Neural progenitor cell (in vitro differentiated cells): ENCODE data around the gene EPGN. TPM values are rescaled to one million over a fixed set of nuclear protein-coding genes. Genes with fewer than 3 reads are reported as not detected.

ENCODE experiments used
- DNase-seq: peaks from one replicate; pipeline ENCODE4 v3.0.0-alpha.2; 2016; ENCODE audit warnings: low spot score
- H2AFZ ChIP-seq: fragments of 200-600 bp; sonication (generic); replicated peaks from 2 replicates; pipeline ENCODE4 v1.6.1; 2016; ENCODE audit warnings: antibody characterized with exemption
- H3F3A ChIP-seq: fragments of 200-600 bp; sonication (generic); 2 replicates; pipeline ENCODE4 v1.6.1; 2016; ENCODE audit warnings: antibody characterized with exemption, low read depth
- H3K27ac ChIP-seq: fragments of 200-600 bp; sonication (generic); 2 replicates; pipeline ENCODE4 v1.5.1; 2016; ENCODE audit warnings: mild to moderate bottlenecking
- H3K27me3 ChIP-seq: fragments of 200-600 bp; sonication (generic); 2 replicates; pipeline ENCODE4 v1.6.1; 2016; ENCODE audit warnings: mild to moderate bottlenecking, moderate library complexity
- H3K36me3 ChIP-seq: fragments of 200-600 bp; sonication (generic); 2 replicates; pipeline ENCODE4 v1.5.1; 2016
- H3K4me1 ChIP-seq: fragments of 200-600 bp; sonication (generic); 2 replicates; pipeline ENCODE4 v1.6.1; 2016; ENCODE audit warnings: mixed run types
- H3K4me2 ChIP-seq: fragments of 200-600 bp; sonication (generic); 2 replicates; pipeline ENCODE4 v1.6.1; 2016
- H3K4me3 ChIP-seq: fragments of 200-600 bp; sonication (generic); 2 replicates; pipeline ENCODE4 v1.5.1; 2016
- H3K79me2 ChIP-seq: fragments of 200-600 bp; sonication (generic); 2 replicates; pipeline ENCODE4 v1.6.1; 2016; ENCODE audit warnings: low read depth
- H3K9ac ChIP-seq: fragments of 200-600 bp; sonication (generic); 2 replicates; pipeline ENCODE4 v1.6.1; 2016
- H3K9me3 ChIP-seq: fragments of 200-600 bp; sonication (generic); 2 replicates; pipeline ENCODE4 v1.5.1; 2016; ENCODE audit warnings: low read depth
- H4K20me1 ChIP-seq: fragments of 200-600 bp; sonication (generic); 2 replicates; pipeline ENCODE4 v1.6.1; 2016; ENCODE audit warnings: low read depth
- H3K27ac Mint-ChIP-seq: 3 replicates; pipeline ENCODE4 v1.8.0; 2021; ENCODE audit warnings: mixed read lengths
- H3K27me3 Mint-ChIP-seq: 2 replicates; pipeline ENCODE4 v1.8.0; 2022; ENCODE audit warnings: low read depth, mild to moderate bottlenecking, inconsistent platforms, moderate library complexity, mixed read lengths; ENCODE audit not compliant: insufficient read depth
- H3K36me3 Mint-ChIP-seq: 3 replicates; pipeline ENCODE4 v1.8.0; 2021; ENCODE audit warnings: mixed read lengths
- H3K4me1 Mint-ChIP-seq: 3 replicates; pipeline ENCODE4 v1.8.0; 2021; ENCODE audit warnings: mixed read lengths
- H3K4me3 Mint-ChIP-seq: 3 replicates; pipeline ENCODE4 v1.8.0; 2021; ENCODE audit warnings: mild to moderate bottlenecking, moderate library complexity, mixed read lengths
- H3K9me3 Mint-ChIP-seq: 3 replicates; pipeline ENCODE4 v1.8.0; 2020; ENCODE audit warnings: mixed read lengths
- CTCF ChIP-seq: fragments of 200-600 bp; sonication (generic); IDR thresholded peaks from 2 replicates; pipeline ENCODE4 v1.5.1; 2017; ENCODE audit warnings: antibody characterized with exemption, mild to moderate bottlenecking
- EZH2 ChIP-seq: fragments of 200-600 bp; sonication (generic); IDR thresholded peaks from 2 replicates; pipeline ENCODE4 v1.6.1; 2017; ENCODE audit warnings: antibody characterized with exemption, mild to moderate bottlenecking, moderate library complexity
- EZH2phosphoT487 ChIP-seq: fragments of 200-600 bp; sonication (generic); IDR thresholded peaks from 2 replicates; pipeline ENCODE4 v1.6.1; 2017; ENCODE audit warnings: antibody characterized with exemption
- total RNA-seq: library from RNA; depleted of rRNA; stranded (reverse); fragments of >200 nt; gene quantifications from 2 replicates; pipeline ENCODE4 v1.2.3, GENCODE V29; 2015; ENCODE audit warnings: low replicate concordance

Gene EPGN
- total RNA-seq, 1 donor from 2014 or later: not detected

- peaks cover 2% of the 10 kb centered on the region for H3K4me1 ChIP-seq
- Mint-ChIP-seq H3K4me1 (no peaks in the 10 kb centered on the region), H3K36me3 (no peaks in the 10 kb centered on the region), H3K27ac (no peak overlapping the region), H3K27me3 (no peaks in the 10 kb centered on the region), H3K4me3 (no peak overlapping the region), H3K9me3 (no peaks in the 10 kb centered on the region)
- no peaks in the 10 kb centered on the region for H3K79me2 ChIP-seq
- no peak overlapping the region for H3K9ac ChIP-seq
- no peaks in the 10 kb centered on the region for H3K36me3 ChIP-seq
- H4K20me1 ChIP-seq: no peaks in the 10 kb centered on the region
- no peaks in the 10 kb centered on the region for H3K9me3 ChIP-seq
- H3K4me2 ChIP-seq: no peak overlapping the region
- no peaks in the 10 kb centered on the region for H3F3A ChIP-seq
- H3K27me3 ChIP-seq: no peaks in the 10 kb centered on the region
- no peak overlapping the region for H2AFZ ChIP-seq
- H3K27ac ChIP-seq: no peak overlapping the region
- no peak for TF ChIP-seq EZH2
- no peak for TF ChIP-seq EZH2phosphoT487
- TF ChIP-seq CTCF: no peak
- no peak for DNase-seq
- H3K4me3 ChIP-seq: no peak overlapping the region
Observed at GRCh38 chr4:74329307-74329706, 21.0 kb downstream of the EPGN start.

GRCh38 chr4:74330295-74330750 lies 22.1 kb downstream of the EPGN start:
- Histone ChIP-seq H2AFZ (peak overlapping the region; percentile 75), H3K27ac (no peak overlapping the region), H3K4me3 (no peak overlapping the region), H3K9me3 (no peaks in the 10 kb centered on the region), H3F3A (no peaks in the 10 kb centered on the region), H3K27me3 (no peaks in the 10 kb centered on the region), H4K20me1 (no peaks in the 10 kb centered on the region), H3K79me2 (no peaks in the 10 kb centered on the region), H3K4me1 (no peaks in the 10 kb centered on the region), H3K9ac (no peak overlapping the region), H3K36me3 (no peaks in the 10 kb centered on the region), H3K4me2 (no peak overlapping the region)
- Mint-ChIP-seq H3K27ac (no peak overlapping the region), H3K36me3 (no peaks in the 10 kb centered on the region), H3K4me3 (no peak overlapping the region), H3K4me1 (no peaks in the 10 kb centered on the region), H3K27me3 (no peaks in the 10 kb centered on the region), H3K9me3 (no peaks in the 10 kb centered on the region)
- TF ChIP-seq EZH2 (no peak), CTCF (no peak), EZH2phosphoT487 (no peak)
- DNase-seq: no peak

GRCh38 chr4:74331252-74331651 lies 23.0 kb downstream of the EPGN start:
- no peak for TF ChIP-seq CTCF
- no peak for TF ChIP-seq EZH2phosphoT487
- no peak for TF ChIP-seq EZH2
- H3K36me3 ChIP-seq: no peaks in the 10 kb centered on the region
- no peak overlapping the region for H3K27ac ChIP-seq
- no peaks in the 10 kb centered on the region for H3K27me3 ChIP-seq
- no peaks in the 10 kb centered on the region for H3K4me1 Mint-ChIP-seq
- no peak overlapping the region for H3K4me3 Mint-ChIP-seq
- DNase-seq: no peak
- no peaks in the 10 kb centered on the region for H3K36me3 Mint-ChIP-seq
- H3K79me2 ChIP-seq: no peaks in the 10 kb centered on the region
- no peaks in the 10 kb centered on the region for H3F3A ChIP-seq
- no peaks in the 10 kb centered on the region for H4K20me1 ChIP-seq
- H3K9me3 ChIP-seq: no peaks in the 10 kb centered on the region
- H3K4me3 ChIP-seq: no peak overlapping the region
- no peaks in the 10 kb centered on the region for H3K27me3 Mint-ChIP-seq
- no peaks in the 10 kb centered on the region for H3K9me3 Mint-ChIP-seq
- no peak overlapping the region for H3K4me2 ChIP-seq
- no peak overlapping the region for H3K9ac ChIP-seq
- H2AFZ ChIP-seq: peak overlapping the region; percentile 57
- no peak overlapping the region for H3K27ac Mint-ChIP-seq
- H3K4me1 ChIP-seq: no peaks in the 10 kb centered on the region
